Right atrium auricular region (tissue), 2 donors: Measurements from ENCODE around the gene DIP2B. TPM values are rescaled to one million over a fixed set of nuclear protein-coding genes. Genes with fewer than 3 reads are reported as not detected.

Source experiments
- DNase-seq: peaks from one replicate; pipeline ENCODE4 v3.0.0-alpha.2; 2019; ENCODE audit warnings: low spot score
- H3K27ac ChIP-seq, 2 donors: fragments of 200-600 bp; sonication (generic); 1 replicate in 1 of 2; 2 replicates in 1 of 2; pipeline ENCODE4 v1.5.1; 2016 to 2019
- H3K27me3 ChIP-seq, 2 donors: fragments of 200-600 bp; sonication (generic); one replicate each; pipeline versions ENCODE4 v1.5.1 to v1.6.0; 2017 to 2019
- H3K36me3 ChIP-seq: fragments of 200-600 bp; sonication (generic); one replicate; pipeline ENCODE4 v1.5.1; 2016
- H3K4me1 ChIP-seq, 2 donors: fragments of 200-600 bp; sonication (generic); one replicate each; pipeline versions ENCODE4 v1.5.1 to v1.6.0; 2017 to 2019
- H3K4me3 ChIP-seq, 2 donors: fragments of 200-600 bp; sonication (generic); 1 replicate in 1 of 2; 2 replicates in 1 of 2; pipeline ENCODE4 v1.5.1; 2017 to 2019; ENCODE audit warnings: mild to moderate bottlenecking in 1 of 2, moderate library complexity in 1 of 2
- H3K9me3 ChIP-seq, 2 donors: fragments of 200-600 bp; sonication (generic); one replicate each; pipeline ENCODE4 v1.5.1; 2019
- total RNA-seq, 2 donors: library from RNA; depleted of rRNA; stranded (reverse); fragments of >200 nt; gene quantifications; one replicate each; pipeline ENCODE4 v1.1.0, GENCODE V29; 2016
- TF ChIP-seq, protein P1 (sequence below), 2 donors: fragments of 200-600 bp; sonication (generic); IDR thresholded peaks; one replicate each; pipeline ENCODE4 v1.5.1; 2019; ENCODE audit warnings: antibody characterized with exemption in 2 of 2

DIP2B gene
- total RNA-seq, 2 donors from 2014 or later = 11.6 to 15.2 TPM

DNA sequence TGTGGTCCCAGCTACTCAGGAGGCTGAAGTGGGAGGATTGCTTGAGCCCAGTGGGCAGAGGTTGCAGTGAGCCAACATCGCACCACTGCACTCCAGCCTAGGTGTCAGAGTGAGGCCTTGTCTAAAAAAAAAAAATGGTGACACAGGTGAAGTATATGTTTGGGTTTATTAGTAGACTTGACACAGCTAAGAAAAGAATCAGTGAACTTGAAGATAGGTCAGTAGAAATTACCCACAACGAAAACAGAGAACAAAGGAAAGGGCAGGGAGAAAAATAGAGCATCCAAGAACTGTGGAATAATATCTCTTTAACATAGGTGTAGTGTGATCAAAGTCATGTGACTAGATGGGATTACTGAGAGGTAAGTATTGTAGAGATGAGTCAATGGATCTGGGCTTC lies 282.8 kb downstream of the DIP2B start:
- H3K9me3 ChIP-seq = no peaks in the 10 kb centered on the region
- no peaks in the 10 kb centered on the region for H3K4me1 ChIP-seq
- DNase-seq = no peak
- H3K4me3 ChIP-seq = no peak overlapping the region
- no peaks in the 10 kb centered on the region for H3K27me3 ChIP-seq
- no peaks in the 10 kb centered on the region for H3K36me3 ChIP-seq
- H3K27ac ChIP-seq = no peak overlapping the region
- TF ChIP-seq, protein P1, sequence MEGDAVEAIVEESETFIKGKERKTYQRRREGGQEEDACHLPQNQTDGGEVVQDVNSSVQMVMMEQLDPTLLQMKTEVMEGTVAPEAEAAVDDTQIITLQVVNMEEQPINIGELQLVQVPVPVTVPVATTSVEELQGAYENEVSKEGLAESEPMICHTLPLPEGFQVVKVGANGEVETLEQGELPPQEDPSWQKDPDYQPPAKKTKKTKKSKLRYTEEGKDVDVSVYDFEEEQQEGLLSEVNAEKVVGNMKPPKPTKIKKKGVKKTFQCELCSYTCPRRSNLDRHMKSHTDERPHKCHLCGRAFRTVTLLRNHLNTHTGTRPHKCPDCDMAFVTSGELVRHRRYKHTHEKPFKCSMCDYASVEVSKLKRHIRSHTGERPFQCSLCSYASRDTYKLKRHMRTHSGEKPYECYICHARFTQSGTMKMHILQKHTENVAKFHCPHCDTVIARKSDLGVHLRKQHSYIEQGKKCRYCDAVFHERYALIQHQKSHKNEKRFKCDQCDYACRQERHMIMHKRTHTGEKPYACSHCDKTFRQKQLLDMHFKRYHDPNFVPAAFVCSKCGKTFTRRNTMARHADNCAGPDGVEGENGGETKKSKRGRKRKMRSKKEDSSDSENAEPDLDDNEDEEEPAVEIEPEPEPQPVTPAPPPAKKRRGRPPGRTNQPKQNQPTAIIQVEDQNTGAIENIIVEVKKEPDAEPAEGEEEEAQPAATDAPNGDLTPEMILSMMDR (IDR thresholded peaks at IDR 0.05) = no peak

DNA sequence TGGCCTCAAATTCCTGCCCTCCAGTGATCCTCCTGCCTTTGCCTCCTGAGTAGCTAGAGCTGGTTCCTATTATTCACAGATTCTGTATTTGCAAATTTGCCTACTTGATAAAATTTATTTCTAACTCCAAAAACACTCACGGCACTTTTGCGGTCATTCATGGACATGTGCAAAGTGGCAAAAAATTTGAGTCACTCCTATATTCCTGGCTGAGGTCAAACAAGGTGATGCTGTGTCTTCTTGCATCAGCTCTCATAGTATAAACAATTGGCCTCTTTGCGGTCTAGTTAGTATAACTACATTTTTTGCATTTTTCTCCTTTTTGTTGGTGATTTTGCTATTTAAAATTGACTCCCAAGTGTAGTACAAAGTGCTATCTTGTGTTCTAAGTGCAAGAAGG lies 283.8 kb downstream of the DIP2B start:
- no peak overlapping the region for H3K4me3 ChIP-seq

DNA sequence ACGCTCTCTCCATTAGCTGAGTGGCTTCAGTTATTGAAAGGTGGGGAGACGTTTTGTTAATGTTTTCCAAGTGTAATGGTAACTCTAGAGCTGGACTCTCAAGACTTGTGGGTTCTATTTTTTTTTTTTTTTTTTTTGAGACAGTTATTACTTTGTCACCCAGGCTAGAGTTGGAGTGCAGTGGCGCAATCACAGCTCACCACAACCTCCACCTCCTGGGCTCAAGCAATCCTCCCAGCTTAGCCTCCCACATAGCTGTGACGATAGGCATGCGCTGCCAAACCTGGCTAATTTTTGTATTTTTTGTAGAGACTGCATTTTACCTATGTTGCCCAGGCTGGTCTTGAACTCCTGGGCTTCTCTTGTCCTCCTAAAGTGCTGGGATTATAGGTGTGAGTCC lies 285.3 kb downstream of the DIP2B start:
- Histone ChIP-seq H3K27ac (no peak overlapping the region), H3K4me3 (no peak overlapping the region), H3K36me3 (no peaks in the 10 kb centered on the region), H3K27me3 (no peaks in the 10 kb centered on the region), H3K9me3 (no peaks in the 10 kb centered on the region), H3K4me1 (no peaks in the 10 kb centered on the region)
- DNase-seq = no peak
- TF ChIP-seq, protein P1 (IDR thresholded peaks at IDR 0.05) = no peak

More for the DNA sequence above, 283.8 kb downstream of the DIP2B start:
- H3K4me1 ChIP-seq = no peaks in the 10 kb centered on the region
- no peaks in the 10 kb centered on the region for H3K36me3 ChIP-seq
- no peak for DNase-seq
- H3K27ac ChIP-seq = no peak overlapping the region
- no peaks in the 10 kb centered on the region for H3K9me3 ChIP-seq
- H3K27me3 ChIP-seq = no peaks in the 10 kb centered on the region
- TF ChIP-seq, protein P1 (IDR thresholded peaks at IDR 0.05) = no peak

Other genes starting within 250 kb of the DIP2B start
- 10 to 100 TPM; 20.7 to 28.3 TPM for gene LIMA1, start 221.5 kb upstream of the DIP2B start, total RNA-seq
- gene FAM186A, start 108.4 kb upstream of the DIP2B start, total RNA-seq = not detected
- gene LARP4, start 104.1 kb upstream of the DIP2B start, total RNA-seq = 10 to 100 TPM; 42.9 to 43.0 TPM